T1000 (cell line): Measurements from ENCODE around the gene ADGRV1.

Source experiments
- DNase-seq: peaks from one replicate; lab custom pipeline; 2025; ENCODE audit warnings: mixed read lengths; lab: John Stamatoyannopoulos, UW

ADGRV1 gene

GRCh38 chr5:91139572-91140200, 581.1 kb downstream of the ADGRV1 start:
- DNase-seq, result no peak

GRCh38 chr5:91140657-91141056, 582.1 kb downstream of the ADGRV1 start:
- DNase-seq, result no peak

GRCh38 chr5:91141642-91142041, 583.0 kb downstream of the ADGRV1 start:
- no peak for DNase-seq

- no peak for DNase-seq
Measured at GRCh38 chr5:91142386-91142785, 583.8 kb downstream of the ADGRV1 start.

GRCh38 chr5:91142819-91143218, 584.2 kb downstream of the ADGRV1 start:
- DNase-seq, result no peak

- no peak for DNase-seq
Measured at GRCh38 chr5:91143840-91144239, 585.2 kb downstream of the ADGRV1 start.

- DNase-seq, result no peak
Measured at GRCh38 chr5:91144491-91145332, 586.1 kb downstream of the ADGRV1 start.

- no peak for DNase-seq
Measured at GRCh38 chr5:91145333-91145620, 586.7 kb downstream of the ADGRV1 start.

- no peak for DNase-seq
Measured at GRCh38 chr5:91146230-91146629, 587.6 kb downstream of the ADGRV1 start.

- DNase-seq, result no peak
Measured at GRCh38 chr5:91146905-91147600, 588.5 kb downstream of the ADGRV1 start.

- DNase-seq, result no peak
Measured at GRCh38 chr5:91150234-91150633, 591.6 kb downstream of the ADGRV1 start.

- DNase-seq, result no peak
Measured at GRCh38 chr5:91150636-91151035, 592.0 kb downstream of the ADGRV1 start.

- DNase-seq, result no peak
Measured at GRCh38 chr5:91151947-91152346, 593.4 kb downstream of the ADGRV1 start.

GRCh38 chr5:91154338-91154737, 595.7 kb downstream of the ADGRV1 start:
- no peak for DNase-seq

- DNase-seq, result no peak
Measured at GRCh38 chr5:91155274-91155673, 596.7 kb downstream of the ADGRV1 start.

- no peak for DNase-seq
Measured at GRCh38 chr5:91156242-91156641, 597.6 kb downstream of the ADGRV1 start.

- DNase-seq, result no peak
Measured at GRCh38 chr5:91158011-91158410, 599.4 kb downstream of the ADGRV1 start.

- no peak for DNase-seq
Measured at GRCh38 chr5:91159647-91160046, 601.0 kb downstream of the ADGRV1 start.

GRCh38 chr5:91160714-91161285, 602.2 kb downstream of the ADGRV1 start:
- DNase-seq, result no peak

- peak; percentile 7 for DNase-seq
Measured at GRCh38 chr5:91162534-91163381, 604.2 kb downstream of the ADGRV1 start.

- DNase-seq, result no peak
Measured at GRCh38 chr5:91164424-91164823, 605.8 kb downstream of the ADGRV1 start.
